Measurements from ENCODE around the gene BLOC1S6.

The BLOC1S6 gene

GRCh38 chr15:45631776-45632175 is 44.6 kb downstream of the BLOC1S6 start:
- no peak for TF ChIP-seq CTCF (IDR thresholded peaks at IDR 0.05; ENCODE audit: extremely low read depth, missing control alignments)
- DNase-seq (ENCODE audit: low spot score) = no peak

GRCh38 chr15:45634432-45635190 is 47.4 kb downstream of the BLOC1S6 start, which contains the start of gene SQOR:
Gene SQOR, plus strand, starts transcription at chr15:45635029. Its CDS starts 23,895 bp downstream, at chr15:45658924.
- DNase-seq (ENCODE audit: low spot score) = peak; percentile 80
- TF ChIP-seq CTCF (IDR thresholded peaks at IDR 0.05; ENCODE audit: extremely low read depth, missing control alignments) = no peak

GRCh38 chr15:45635191-45635638 is 48.0 kb downstream of the BLOC1S6 start:
- peak; percentile 65 for DNase-seq (ENCODE audit: low spot score)
- TF ChIP-seq CTCF (IDR thresholded peaks at IDR 0.05; ENCODE audit: extremely low read depth, missing control alignments) = peak; percentile 67

GRCh38 chr15:45635763-45636292 is 48.6 kb downstream of the BLOC1S6 start:
- no peak for DNase-seq (ENCODE audit: low spot score)
- no peak for TF ChIP-seq CTCF (IDR thresholded peaks at IDR 0.05; ENCODE audit: extremely low read depth, missing control alignments)

- TF ChIP-seq CTCF (IDR thresholded peaks at IDR 0.05; ENCODE audit: extremely low read depth, missing control alignments) = no peak
- no peak for DNase-seq (ENCODE audit: low spot score)
Measured at GRCh38 chr15:45637141-45637540, 50.0 kb downstream of the BLOC1S6 start.

- DNase-seq (ENCODE audit: low spot score) = peak; percentile 85
- no peak for TF ChIP-seq CTCF (IDR thresholded peaks at IDR 0.05; ENCODE audit: extremely low read depth, missing control alignments)
Measured at GRCh38 chr15:45637552-45638033, 50.4 kb downstream of the BLOC1S6 start.

GRCh38 chr15:45640616-45641015 is 53.4 kb downstream of the BLOC1S6 start:
- DNase-seq (ENCODE audit: low spot score) = no peak
- no peak for TF ChIP-seq CTCF (IDR thresholded peaks at IDR 0.05; ENCODE audit: extremely low read depth, missing control alignments)

All from GM20000 (cell line).